Activated CD4-positive, alpha-beta T cell treated with anti-CD3 and anti-CD28 coated beads, Interleukin-2, amount 50 U/mL, for 1 hour (primary cell): Measurements from ENCODE around the gene SLC2A11.
"Not testable (repeated sequence)": the region's sequence is repeated elsewhere in the genome, so short reads cannot be mapped to it uniquely, and the experiment has no call there.

Source experiments
- DNase-seq: peaks from one replicate; pipeline ENCODE4 v3.0.0-alpha.2; 2020

SLC2A11 gene

GRCh38 chr22:23892706-23893105, 35.0 kb downstream of the SLC2A11 start:
- DNase-seq: no peak

DNA sequence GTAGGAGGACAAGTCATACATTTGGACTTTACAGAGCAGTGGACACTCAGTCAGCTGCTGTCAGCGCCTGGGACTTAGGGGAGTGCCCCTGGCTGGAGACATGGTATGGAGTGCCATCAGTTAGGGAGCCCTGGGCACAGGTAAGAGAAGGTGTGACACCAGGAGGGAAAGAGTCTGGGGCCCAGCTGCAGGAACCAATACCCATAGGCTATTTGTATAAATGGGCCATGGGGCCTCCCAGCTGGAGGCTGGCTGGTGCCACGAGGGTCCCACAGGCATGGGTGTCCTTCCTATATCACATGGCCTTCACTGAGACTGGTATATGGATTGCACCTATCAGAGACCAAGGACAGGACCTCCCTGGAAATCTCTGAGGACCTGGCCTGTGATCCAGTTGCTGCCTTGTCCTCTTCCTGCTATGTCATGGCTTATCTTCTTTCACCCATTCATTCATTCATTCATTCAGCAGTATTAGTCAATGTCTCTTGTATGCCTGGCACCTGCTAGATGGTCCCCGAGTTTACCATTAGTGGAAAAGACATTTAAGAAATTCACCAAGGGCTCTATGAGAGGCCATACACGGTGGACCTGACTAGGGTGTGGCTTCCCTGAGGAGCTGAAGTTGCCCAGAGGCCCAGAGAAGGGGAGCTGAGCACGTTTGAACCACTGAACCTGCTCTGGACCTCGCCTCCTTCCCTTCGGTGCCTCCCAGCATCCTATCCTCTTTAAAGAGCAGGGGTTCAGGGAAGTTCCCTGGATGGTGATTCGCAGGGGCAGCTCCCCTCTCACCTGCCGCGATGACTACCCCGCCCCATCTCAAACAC, 35.7 kb downstream of the SLC2A11 start:
- DNase-seq: no peak

DNA sequence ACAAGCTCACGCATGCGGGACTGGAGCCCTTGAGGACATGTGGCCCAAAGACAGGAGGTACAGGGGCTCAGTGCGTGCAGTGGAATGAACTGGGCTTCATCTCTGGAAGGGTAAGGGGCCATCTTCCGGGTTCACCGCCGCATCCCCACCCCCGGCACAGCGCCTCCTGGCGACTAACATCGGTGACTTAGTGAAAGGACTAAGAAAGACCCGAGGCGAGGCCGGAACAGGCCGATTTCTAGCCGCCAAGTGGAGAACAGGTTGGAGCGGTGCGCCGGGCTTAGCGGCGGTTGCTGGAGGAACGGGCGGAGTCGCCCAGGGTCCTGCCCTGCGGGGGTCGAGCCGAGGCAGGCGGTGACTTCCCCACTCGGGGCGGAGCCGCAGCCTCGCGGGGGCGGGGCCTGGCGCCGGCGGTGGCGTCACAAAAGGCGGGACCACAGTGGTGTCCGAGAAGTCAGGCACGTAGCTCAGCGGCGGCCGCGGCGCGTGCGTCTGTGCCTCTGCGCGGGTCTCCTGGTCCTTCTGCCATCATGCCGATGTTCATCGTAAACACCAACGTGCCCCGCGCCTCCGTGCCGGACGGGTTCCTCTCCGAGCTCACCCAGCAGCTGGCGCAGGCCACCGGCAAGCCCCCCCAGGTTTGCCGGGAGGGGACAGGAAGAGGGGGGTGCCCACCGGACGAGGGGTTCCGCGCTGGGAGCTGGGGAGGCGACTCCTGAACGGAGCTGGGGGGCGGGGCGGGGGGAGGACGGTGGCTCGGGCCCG, 36.5 kb downstream of the SLC2A11 start, which contains the start of gene MIF:
MIF (plus strand) TSS at position 439 of the 765 bp plus-strand sequence; CDS start at position 531, 92 bp downstream.
- DNase-seq: peak; percentile 93

DNA sequence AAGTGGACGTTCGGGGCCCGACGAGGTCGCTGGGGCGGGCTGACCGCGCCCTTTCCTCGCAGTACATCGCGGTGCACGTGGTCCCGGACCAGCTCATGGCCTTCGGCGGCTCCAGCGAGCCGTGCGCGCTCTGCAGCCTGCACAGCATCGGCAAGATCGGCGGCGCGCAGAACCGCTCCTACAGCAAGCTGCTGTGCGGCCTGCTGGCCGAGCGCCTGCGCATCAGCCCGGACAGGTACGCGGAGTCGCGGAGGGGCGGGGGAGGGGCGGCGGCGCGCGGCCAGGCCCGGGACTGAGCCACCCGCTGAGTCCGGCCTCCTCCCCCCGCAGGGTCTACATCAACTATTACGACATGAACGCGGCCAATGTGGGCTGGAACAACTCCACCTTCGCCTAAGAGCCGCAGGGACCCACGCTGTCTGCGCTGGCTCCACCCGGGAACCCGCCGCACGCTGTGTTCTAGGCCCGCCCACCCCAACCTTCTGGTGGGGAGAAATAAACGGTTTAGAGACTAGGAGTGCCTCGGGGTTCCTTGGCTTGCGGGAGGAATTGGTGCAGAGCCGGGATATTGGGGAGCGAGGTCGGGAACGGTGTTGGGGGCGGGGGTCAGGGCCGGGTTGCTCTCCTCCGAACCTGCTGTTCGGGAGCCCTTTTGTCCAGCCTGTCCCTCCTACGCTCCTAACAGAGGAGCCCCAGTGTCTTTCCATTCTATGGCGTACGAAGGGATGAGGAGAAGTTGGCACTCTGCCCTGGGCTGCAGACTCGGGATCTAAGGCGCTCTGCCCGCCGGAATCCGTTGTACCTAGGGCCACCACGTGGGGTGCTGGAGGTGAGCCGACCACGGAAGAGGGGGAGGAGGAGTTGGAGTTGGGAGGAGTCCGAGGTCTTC, 37.3 kb downstream of the SLC2A11 start:
- peak; percentile 55 for DNase-seq

- DNase-seq: no peak
These were observed 38.0 kb downstream of the SLC2A11 start for GRCh38 chr22:23895599-23896144.

- DNase-seq: no peak
These were observed 38.5 kb downstream of the SLC2A11 start for GRCh38 chr22:23896166-23896522.

DNA sequence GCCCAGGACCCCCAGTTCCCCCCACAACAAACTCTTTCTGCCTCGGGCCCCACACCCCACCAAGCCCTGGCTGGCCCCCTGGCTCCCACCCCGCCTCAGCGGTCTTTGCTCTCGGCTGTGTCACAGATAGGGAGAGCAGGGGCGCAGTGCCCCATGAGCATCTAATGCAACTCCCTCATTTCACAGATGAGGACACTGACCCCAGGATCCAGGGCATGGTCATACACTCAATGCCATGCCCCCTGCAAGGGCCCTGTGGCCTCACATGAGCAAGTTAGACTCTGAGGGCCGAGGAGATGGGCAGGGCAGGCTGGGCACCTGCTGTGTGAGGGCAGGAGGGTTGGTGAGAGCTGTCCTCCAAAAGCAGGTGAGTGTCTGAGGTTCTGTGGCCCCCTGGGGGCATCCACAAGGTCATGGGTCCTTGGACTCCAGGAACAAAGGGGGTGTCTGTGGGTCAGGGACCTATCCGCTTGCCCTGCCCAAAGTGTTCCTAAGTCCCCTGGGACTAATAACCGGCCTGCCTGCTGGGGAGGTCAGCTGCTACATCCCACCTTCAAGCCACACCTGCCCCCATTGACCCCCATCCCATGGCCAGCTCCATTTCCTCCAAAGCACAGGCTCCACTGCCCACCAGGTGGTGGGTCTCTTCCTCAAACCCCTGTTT, 39.0 kb downstream of the SLC2A11 start:
- DNase-seq: no peak

GRCh38 chr22:23897320-23897719, 39.6 kb downstream of the SLC2A11 start:
- DNase-seq: no peak

GRCh38 chr22:23898006-23898974, 40.6 kb downstream of the SLC2A11 start:
- no peak for DNase-seq

DNA sequence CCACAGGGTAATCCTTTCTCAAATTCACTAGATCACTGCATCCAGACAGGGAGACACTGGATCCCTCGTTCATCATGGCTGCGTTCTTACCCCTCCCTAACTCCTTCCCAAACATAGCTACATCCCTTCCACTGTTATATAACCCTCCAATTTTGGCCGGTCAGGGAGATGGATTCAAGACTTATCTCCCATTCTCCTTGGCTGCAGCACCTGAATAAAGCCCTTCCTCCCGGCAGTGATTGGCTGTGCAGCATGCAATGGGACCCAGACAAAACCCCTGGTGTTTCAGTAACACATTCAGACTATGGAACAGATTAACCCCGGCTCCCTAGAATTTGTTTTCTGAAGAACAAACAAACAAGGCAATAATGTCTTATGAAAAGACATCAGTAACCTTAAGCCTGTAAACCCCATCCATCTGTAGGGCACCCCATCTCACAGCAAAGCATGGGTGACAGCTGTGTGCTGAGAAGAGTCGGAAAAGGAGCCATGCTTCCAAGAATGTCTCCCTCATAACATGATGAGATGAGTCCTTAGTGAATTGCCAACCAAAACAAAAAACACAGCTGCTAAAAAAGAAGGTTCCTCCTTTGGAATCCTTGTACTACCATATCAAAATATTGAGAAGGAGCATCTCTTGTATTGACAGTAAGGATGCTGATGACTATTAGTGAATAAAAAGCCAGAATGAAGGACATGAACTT, 41.5 kb downstream of the SLC2A11 start:
- DNase-seq: no peak

- DNase-seq: not testable (repeated sequence)
These were observed 42.6 kb downstream of the SLC2A11 start for GRCh38 chr22:23900227-23900626.

DNA sequence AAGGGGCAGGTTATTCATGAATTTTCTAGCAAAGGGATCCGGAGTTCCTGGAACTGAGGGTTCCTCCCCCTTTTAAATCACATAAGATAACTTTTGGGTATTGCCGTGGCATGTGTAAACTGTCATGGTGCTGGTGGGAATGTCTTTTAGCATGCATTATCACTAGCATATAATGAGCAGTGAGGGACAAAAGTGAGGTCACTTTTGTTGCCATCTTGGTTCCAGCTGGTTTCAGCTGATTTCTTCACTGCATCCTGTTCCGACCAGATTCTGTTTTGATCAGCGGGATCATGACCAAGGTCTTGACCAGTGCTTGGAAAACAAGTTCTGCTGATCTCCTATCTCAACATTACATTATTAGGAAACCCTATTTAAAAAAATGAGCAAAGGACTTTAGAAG, 43.9 kb downstream of the SLC2A11 start:
- DNase-seq: no peak

GRCh38 chr22:23903328-23903971, 45.8 kb downstream of the SLC2A11 start:
- DNase-seq: no peak

DNA sequence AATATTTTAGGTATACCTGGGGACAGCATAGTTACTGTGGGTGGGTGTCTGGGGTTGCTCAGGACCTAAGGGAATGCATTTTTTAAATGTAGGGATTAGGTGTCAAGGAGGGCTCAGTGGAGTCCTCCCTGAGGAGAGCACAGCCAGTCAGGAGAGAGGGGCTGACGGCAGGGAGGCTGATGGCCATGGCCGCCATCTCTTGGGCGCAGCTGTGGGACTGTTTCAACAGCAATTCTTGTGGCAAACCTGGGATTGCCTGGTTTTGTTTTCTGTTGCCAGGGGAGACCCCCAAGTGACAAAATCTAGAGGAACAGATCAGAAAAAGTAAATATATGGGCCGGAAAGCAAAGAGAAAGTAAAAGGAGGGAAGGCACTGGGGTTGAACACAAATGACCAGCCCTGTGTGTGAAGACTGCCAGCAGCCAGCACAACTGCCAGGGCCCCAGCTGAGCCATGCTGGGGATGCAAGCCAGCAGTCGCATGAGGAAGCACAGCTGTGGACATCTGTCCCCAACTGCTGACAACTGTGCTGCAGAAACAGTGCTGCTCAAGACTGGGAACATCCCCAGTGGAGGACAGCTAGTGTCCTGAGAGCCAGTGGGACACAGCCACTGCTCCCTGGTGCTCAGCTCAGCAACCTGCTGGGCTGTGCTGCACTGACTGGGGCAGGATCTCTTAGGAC, 47.0 kb downstream of the SLC2A11 start:
- DNase-seq: no peak

- no peak for DNase-seq
These were observed 49.0 kb downstream of the SLC2A11 start for GRCh38 chr22:23906641-23907040.

DNA sequence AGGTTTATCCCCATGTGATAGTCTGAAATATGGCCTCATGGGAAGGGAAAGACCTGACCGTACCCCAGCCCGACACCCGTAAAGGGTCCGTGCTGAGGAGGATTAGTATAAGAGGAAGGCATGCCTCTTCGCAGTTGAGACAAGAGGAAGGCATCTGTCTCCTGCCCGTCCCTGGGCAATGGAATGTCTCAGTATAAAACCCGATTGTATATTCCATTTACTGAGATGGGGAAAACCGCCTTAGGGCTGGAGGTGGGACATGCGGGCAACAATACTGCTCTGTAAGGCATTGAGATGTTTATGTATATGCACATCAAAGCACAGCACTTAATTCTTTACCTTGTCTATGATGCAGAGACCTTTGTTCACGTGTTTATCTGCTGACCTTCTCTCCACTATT, 49.7 kb downstream of the SLC2A11 start:
- not testable (repeated sequence) for DNase-seq

DNA sequence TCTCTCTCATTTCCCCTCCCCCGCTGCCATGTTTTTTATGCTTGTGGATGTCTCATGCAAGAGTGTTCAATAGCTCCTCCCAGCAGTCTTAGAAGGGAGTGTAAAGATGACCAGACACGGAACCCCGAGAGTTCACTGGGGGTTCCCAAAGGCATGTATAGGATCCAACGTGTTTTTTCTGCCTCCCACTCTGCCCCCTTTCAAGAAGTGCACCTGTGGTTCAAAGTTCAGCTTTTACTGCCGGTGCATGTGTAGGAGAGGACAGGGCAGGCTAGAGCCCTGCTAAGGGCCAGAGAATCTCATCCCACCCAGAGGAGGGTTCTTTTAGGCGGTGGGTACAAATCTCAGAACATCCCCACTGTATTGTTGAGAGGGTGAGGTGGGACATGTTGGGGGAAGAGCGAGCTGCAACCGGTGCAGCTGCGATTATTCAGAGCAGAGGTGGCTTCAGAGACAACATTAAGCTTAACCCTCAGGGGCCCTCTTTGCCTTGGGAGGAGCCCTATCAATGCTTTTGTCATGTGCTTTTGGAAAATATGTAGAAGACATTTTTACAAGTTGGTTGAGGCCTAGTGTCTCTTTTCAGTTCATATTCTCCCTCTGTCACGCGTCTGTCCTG, 51.0 kb downstream of the SLC2A11 start:
- no peak for DNase-seq

- DNase-seq: no peak
These were observed 51.7 kb downstream of the SLC2A11 start for GRCh38 chr22:23909296-23909898.
